GM12878 (cell line): ENCODE data around the gene C9orf78. TPM values are rescaled to one million over a fixed set of nuclear protein-coding genes. Genes with fewer than 3 reads are reported as not detected.

Experiments used
- ATAC-seq: fragments of 200-7000 bp; cut with Tn5 transposase; 3 replicates; pipeline ENCODE4 v1.9.1; 2020; ENCODE audit warnings: mild to moderate bottlenecking, moderate library complexity
- BruUV-seq: library from RNA; stranded (reverse); fragments of 400-500 nt; replicated peaks from 2 replicates; lab custom pipeline; 2021; lab: Mats Ljungman, UMichigan
- CTCF ChIA-PET: fragments of 300-600 bp; sonication (Branson Sonifier 250); formaldehyde crosslinking; extraction: SDS; loops from one replicate; lab custom pipeline; 2021; ENCODE audit warnings: inconsistent platforms; lab: Yijun Ruan, JAX
- POLR2A ChIA-PET: fragments of 350-600 bp; formaldehyde crosslinking; extraction: SDS; loops from one replicate; lab custom pipeline; 2021; ENCODE audit warnings: inconsistent platforms; lab: Charles Lee
- RAD21 ChIA-PET: fragments of 300-600 bp; sonication (Branson Sonifier 250); formaldehyde crosslinking; loops from one replicate; lab custom pipeline; 2023; ENCODE audit warnings: antibody characterized with exemption; ENCODE audit not compliant: unreplicated experiment; lab: Charles Lee
- SMC1A ChIA-PET: fragments of 300-600 bp; sonication (Branson Sonifier 250); formaldehyde crosslinking; loops from one replicate; lab custom pipeline; 2023; ENCODE audit not compliant: unreplicated experiment, uncharacterized antibody; lab: Charles Lee
- DNase-seq: peaks from one replicate; pipeline ENCODE4 v3.0.0-alpha.2; 2011; ENCODE audit warnings: low read depth, low spot score
- FAIRE-seq: peaks from 3 replicates; lab custom pipeline; 2011; peaks lifted over from hg19 to GRCh38; lab: Jason Lieb, UNC
- H2AFZ ChIP-seq: 2 replicates; pipeline ENCODE4 v1.6.0; 2011; ENCODE audit warnings: low read depth, low read length, control low read depth; ENCODE audit not compliant: control insufficient read depth
- H3K27ac ChIP-seq: 2 replicates; pipeline ENCODE4 v1.5.1; 2011; ENCODE audit warnings: control low read depth; ENCODE audit not compliant: control insufficient read depth, insufficient read depth
- H3K27me3 ChIP-seq, 2 experiments: replicated peaks in 1 of 2; 2 replicates each; pipeline versions ENCODE4 v1.6.0 to v1.6.1; 2011; ENCODE audit warnings: low read length in 1 of 2; ENCODE audit not compliant: control insufficient read depth in 2 of 2, insufficient read depth in 2 of 2
- H3K36me3 ChIP-seq, 2 experiments: 2 replicates each; pipeline ENCODE4 v1.5.1; 2011; ENCODE audit warnings: low read length in 1 of 2; ENCODE audit not compliant: control insufficient read depth in 2 of 2, insufficient read depth in 2 of 2
- H3K4me1 ChIP-seq: 2 replicates; pipeline ENCODE4 v1.6.1; 2011; ENCODE audit warnings: mild to moderate bottlenecking, low read length, moderate library complexity, mixed read lengths; ENCODE audit not compliant: control insufficient read depth, insufficient read depth
- H3K4me2 ChIP-seq: 2 replicates; pipeline ENCODE4 v1.6.0; 2011; ENCODE audit warnings: control low read depth; ENCODE audit not compliant: control insufficient read depth, insufficient read depth
- H3K4me3 ChIP-seq: fragments of 200-600 bp; sonication (generic); 2 replicates; pipeline ENCODE4 v1.5.1; 2016
- H3K79me2 ChIP-seq: 2 replicates; pipeline ENCODE4 v1.6.0; 2011; ENCODE audit warnings: low read length; ENCODE audit not compliant: control insufficient read depth, insufficient read depth
- H3K9ac ChIP-seq: 2 replicates; pipeline ENCODE4 v1.8.0; 2011; ENCODE audit warnings: low read length, control low read depth, mixed read lengths; ENCODE audit not compliant: control insufficient read depth, insufficient read depth
- H3K9me3 ChIP-seq: replicated peaks from 3 replicates; pipeline ENCODE4 v1.5.1; 2011; ENCODE audit warnings: mild to moderate bottlenecking, low read length; ENCODE audit not compliant: control insufficient read depth, insufficient read depth
- H4K20me1 ChIP-seq: 2 replicates; pipeline ENCODE4 v1.6.0; 2011; ENCODE audit not compliant: control insufficient read depth, insufficient read depth
- BHLHE40 ChIP-seq, 2 experiments: fragments of 450-650 bp in 1 of 2; IDR thresholded peaks; 2 replicates each; pipeline ENCODE4 v1.6.1; 2011 to 2017; ENCODE audit warnings: low read depth in 2 of 2, borderline replicate concordance in 1 of 2, improper control_type of control experiment in 1 of 2, low read length in 1 of 2, mild to moderate bottlenecking in 1 of 2
- FOXK2 ChIP-seq: fragments of 450-650 bp; IDR thresholded peaks from 2 replicates; pipeline ENCODE4 v1.6.1; 2017; ENCODE audit warnings: mild to moderate bottlenecking, moderate library complexity
- MYB ChIP-seq: fragments of 150-350 bp; IDR thresholded peaks from 2 replicates; pipeline ENCODE4 v1.6.1; 2014; ENCODE audit warnings: mild to moderate bottlenecking, low read depth, low read length, borderline replicate concordance
- POLR2A ChIP-seq: IDR thresholded peaks from 2 replicates; pipeline ENCODE4 v1.6.1; 2011; ENCODE audit warnings: low read depth, mild to moderate bottlenecking, low read length
- SREBF1 ChIP-seq: IDR thresholded peaks from 2 replicates; pipeline ENCODE4 v1.6.1; 2012; ENCODE audit warnings: mild to moderate bottlenecking, low read length
- ZNF622 ChIP-seq: fragments of 450-650 bp; IDR thresholded peaks from 2 replicates; pipeline ENCODE4 v1.6.1; 2017; ENCODE audit warnings: mild to moderate bottlenecking, inconsistent platforms
- WGBS: methylation state at CpG from one replicate; pipeline ENCODE4 v1.1.6; 2016; ENCODE audit warnings: low lambda C conversion rate; ENCODE audit not compliant: insufficient replicate concordance, insufficient coverage; ENCODE audit errors: missing lambda C conversion rate; 5-methylcytosine and 5-hydroxymethylcytosine counted together
- in situ Hi-C: fragments of 300-500 bp; cut with MboI; formaldehyde crosslinking; loops from 9 replicates; pipeline ENCODE4 v1.14.3; 2018; ENCODE audit warnings: mixed read lengths
- intact Hi-C: fragments of 100-400 bp; cut with micrococcal nuclease; formaldehyde crosslinking; loops from one replicate; pipeline ENCODE4 v1.14.2; 2022; ENCODE audit not compliant: unreplicated experiment
- polyA plus RNA-seq, 11 experiments: library from polyadenylated mRNA; depleted of rRNA in 4 of 11; unstranded in 6 of 11; stranded (reverse) in 5 of 11; fragments of >200 nt; fragmentation: Nextera tagmentation in 4 of 11; fragmentation: Illumina TruSeq in 1 of 11; extraction: Ambion mirVana in 4 of 11; extraction: Trizol in 1 of 11; gene quantifications; 1 replicate in 1 of 11; 2 replicates in 10 of 11; pipeline versions ENCODE4 v1.2.1 to v1.2.3, GENCODE V29; 2011 to 2016; ENCODE audit warnings: inconsistent platforms in 2 of 11, missing spikeins in 2 of 11, low read depth in 1 of 11
- total RNA-seq, 4 experiments: library from RNA; depleted of rRNA in 3 of 4; stranded (reverse); fragments of >200 nt in 3 of 4; fragmentation: Illumina TruSeq in 1 of 4; extraction: Trizol in 1 of 4; gene quantifications; 2 replicates each; pipeline versions ENCODE4 v1.2.1 to v1.2.3, GENCODE V29; 2013 to 2021

The C9orf78 gene
- total and polyA plus RNA-seq, 10 of the 15 experiments (the other 5 are each of a cell fraction or from before 2014, with no cell fraction given): 23.0 to 60.9 (median 47.5) TPM

GRCh38 chr9:129875181-129875611, 40.1 kb upstream of the C9orf78 start:
- no TSS peak for BruUV-seq
- Histone ChIP-seq H3K4me1 (no peaks in the 10 kb centered on the region; the same call in 1 of the 2 replicates), H3K4me2 (no peak overlapping the region), H3K4me3 (no peak overlapping the region), H2AFZ (no peak overlapping the region), H3K36me3 (no peaks in the 10 kb centered on the region; a peak in 1 of 4 replicates), H4K20me1 (no peaks in the 10 kb centered on the region), H3K27me3 (no peaks in the 10 kb centered on the region), H3K9me3 (no peaks in the 10 kb centered on the region), H3K27ac (no peak overlapping the region), H3K9ac (no peak overlapping the region), H3K79me2 (no peaks in the 10 kb centered on the region)
- intact Hi-C loops: no loop called here
- no peak for TF ChIP-seq MYB
- 0 out of 2 replicates have a peak, but pooled peaks have one; percentile 33 for TF ChIP-seq POLR2A
- ChIA-PET POLR2A (no interaction called here), SMC1A (no interaction called here), CTCF (no interaction called here), RAD21 (no interaction called here)
- in situ Hi-C loops: loop anchor here (10.0 kb wide), 1 partner anchor 370 kb away; no protein-coding TSS in a partner anchor
- no peak for ATAC-seq
- DNase-seq: no peak
- no peak for FAIRE-seq
- 89% methylated on average over 20 of the region's 23 CpGs for WGBS

GRCh38 chr9:129874261-129875101, 39.4 kb upstream of the C9orf78 start:
- H2AFZ ChIP-seq: no peak overlapping the region
- no peak overlapping the region for H3K27ac ChIP-seq
- ChIA-PET SMC1A (no interaction called here), POLR2A (no interaction called here), RAD21 (no interaction called here), CTCF (interaction anchor here (0.6 kb wide), 1 partner anchor 184 kb away, joined by 4 read pairs; no protein-coding TSS in a partner anchor)
- no peak overlapping the region for H3K9ac ChIP-seq
- FAIRE-seq: no peak
- no peaks in the 10 kb centered on the region for H3K79me2 ChIP-seq
- DNase-seq: no peak
- no peak for ATAC-seq
- TF ChIP-seq SREBF1 (no peak), ZNF622 (no peak), BHLHE40 (IDR thresholded peaks at IDR 0.05; ENCODE audit: borderline replicate concordance in 1 of 2, low read depth in 2 of 2, low read length in 1 of 2) (no peak), FOXK2 (no peak)
- in situ Hi-C loops: loop anchor here (10.0 kb wide), 1 partner anchor 370 kb away; no protein-coding TSS in a partner anchor
- no peaks in the 10 kb centered on the region; a peak in 1 of 4 replicates for H3K36me3 ChIP-seq
- no peak overlapping the region for H3K4me2 ChIP-seq
- intact Hi-C loops: no loop called here
- H3K27me3 ChIP-seq: no peaks in the 10 kb centered on the region
- no peaks in the 10 kb centered on the region; the same call in 1 of the 2 replicates for H3K4me1 ChIP-seq
- H3K4me3 ChIP-seq: no peak overlapping the region
- H3K9me3 ChIP-seq: no peaks in the 10 kb centered on the region
- no TSS peak for BruUV-seq
- 87% methylated on average over 38 of the region's 38 CpGs for WGBS
- H4K20me1 ChIP-seq: no peaks in the 10 kb centered on the region
